ENCODE results near the gene DIO3.

GRCh38 chr14:101587441-101587911 lies 26.2 kb downstream of the DIO3 start:
- TF ChIP-seq CTCF (IDR thresholded peaks at IDR 0.05; ENCODE audit: insufficient read depth, low read length) (no peak), SPI1 (IDR thresholded peaks at IDR 0.05; ENCODE audit: borderline replicate concordance, low read depth) (no peak), POLR2AphosphoS5 (IDR thresholded peaks at IDR 0.05; ENCODE audit: low read depth) (no peak), REST (IDR thresholded peaks at IDR 0.05; ENCODE audit: insufficient replicate concordance, low read depth) (no peak), GABPA (IDR thresholded peaks at IDR 0.05; ENCODE audit: low read depth) (no peak)
